Stimulated activated naive CD8-positive, alpha-beta T cell treated with anti-CD3 and anti-CD28 coated beads, Interleukin-15, Interleukin-2, amounts not matched to agents 100 U/mL and 50 U/mL, for 24 hours (primary cell): ENCODE measurements around the gene AKAP7.
"Not testable (repeated sequence)": the region's sequence is repeated elsewhere in the genome, so short reads cannot be mapped to it uniquely, and the experiment has no call there.

Experiments
- ATAC-seq: fragments of 150-1000 bp; cut with Tn5 transposase; one replicate; pipeline ENCODE4 v1.10.0; 2021
- DNase-seq: peaks from one replicate; pipeline ENCODE4 v3.0.0; 2021

Gene AKAP7

GRCh38 chr6:131293472-131293911 is 158.2 kb downstream of the AKAP7 start:
- ATAC-seq: no peak

GRCh38 chr6:131295081-131295480 is 159.8 kb downstream of the AKAP7 start:
- ATAC-seq (no peak), DNase-seq (no peak)

More at GRCh38 chr6:131293472-131293911, 158.2 kb downstream of the AKAP7 start:
- no peak for DNase-seq

- not testable (repeated sequence) for ATAC-seq, DNase-seq
Observed at GRCh38 chr6:131300826-131301225, 165.6 kb downstream of the AKAP7 start.

- DNase-seq: no peak
- ATAC-seq: no peak
Observed at GRCh38 chr6:131303338-131303930, 168.2 kb downstream of the AKAP7 start.

GRCh38 chr6:131305037-131305850 is 170.0 kb downstream of the AKAP7 start:
- DNase-seq (no peak), ATAC-seq (no peak)

- DNase-seq (no peak), ATAC-seq (no peak)
Observed at GRCh38 chr6:131309437-131309836, 174.2 kb downstream of the AKAP7 start.

- ATAC-seq: no peak
- no peak for DNase-seq
Observed at GRCh38 chr6:131314838-131315237, 179.6 kb downstream of the AKAP7 start.

- no peak for ATAC-seq
- DNase-seq: no peak
Observed at GRCh38 chr6:131316654-131317053, 181.4 kb downstream of the AKAP7 start.

GRCh38 chr6:131317516-131317915 is 182.2 kb downstream of the AKAP7 start:
- ATAC-seq (no peak), DNase-seq (no peak)

- no peak for ATAC-seq
- no peak for DNase-seq
Observed at GRCh38 chr6:131321589-131321988, 186.3 kb downstream of the AKAP7 start.

- ATAC-seq (no peak), DNase-seq (no peak)
Observed at GRCh38 chr6:131322125-131322524, 186.9 kb downstream of the AKAP7 start.

GRCh38 chr6:131325669-131326068 is 190.4 kb downstream of the AKAP7 start:
- DNase-seq, ATAC-seq: not testable (repeated sequence)

- ATAC-seq, DNase-seq: not testable (repeated sequence)
Observed at GRCh38 chr6:131328727-131329126, 193.5 kb downstream of the AKAP7 start.

- DNase-seq (no peak), ATAC-seq (no peak)
Observed at GRCh38 chr6:131331151-131331550, 195.9 kb downstream of the AKAP7 start.

- no peak for ATAC-seq
- DNase-seq: no peak
Observed at GRCh38 chr6:131331873-131332781, 196.9 kb downstream of the AKAP7 start.
